GM11168 (cell line): ENCODE data around the gene SRPK1.

Source experiments
- in situ Hi-C: fragments of 300-500 bp; cut with MboI; formaldehyde crosslinking; loops from one replicate; pipeline ENCODE4 v1.12.0; 2022; ENCODE audit warnings: low sequenced_read_pairs; ENCODE audit not compliant: unreplicated experiment

The SRPK1 gene

DNA sequence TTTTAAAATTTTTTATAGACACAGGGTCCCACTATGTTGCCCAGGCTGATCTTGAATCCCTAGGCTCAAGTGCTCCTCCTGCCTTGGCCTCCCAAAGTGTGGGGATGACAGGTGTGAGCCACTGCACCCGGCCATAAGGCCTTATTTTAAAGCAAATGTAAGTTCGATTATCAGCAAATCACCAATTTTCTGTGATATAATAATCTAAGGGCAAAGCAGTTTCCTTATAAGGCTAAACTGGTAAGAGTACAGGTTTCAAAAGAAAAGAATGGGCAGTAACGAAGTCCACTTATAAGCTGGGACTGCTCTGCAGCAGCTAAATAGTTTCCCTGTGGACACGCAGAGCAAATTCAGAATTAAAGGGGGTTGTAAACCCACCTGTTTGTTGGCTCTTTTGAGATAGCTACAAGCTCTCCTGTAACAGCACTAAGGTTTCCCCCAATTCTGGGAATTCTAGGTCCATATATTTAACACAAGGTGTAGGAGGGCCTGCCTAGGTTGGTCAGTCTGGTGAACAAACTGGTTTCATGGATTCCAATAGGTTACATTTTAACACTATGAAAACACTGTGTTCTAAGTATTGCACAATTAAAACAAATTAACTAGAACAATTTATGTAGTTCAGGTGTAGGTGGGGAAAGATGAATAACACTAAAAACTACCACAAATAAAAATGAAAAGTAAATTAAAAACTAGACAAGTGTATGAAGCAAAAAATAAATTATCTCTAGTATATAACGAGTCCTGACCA, 89.5 kb downstream of the SRPK1 start:
- in situ Hi-C loops = no loop called here

DNA sequence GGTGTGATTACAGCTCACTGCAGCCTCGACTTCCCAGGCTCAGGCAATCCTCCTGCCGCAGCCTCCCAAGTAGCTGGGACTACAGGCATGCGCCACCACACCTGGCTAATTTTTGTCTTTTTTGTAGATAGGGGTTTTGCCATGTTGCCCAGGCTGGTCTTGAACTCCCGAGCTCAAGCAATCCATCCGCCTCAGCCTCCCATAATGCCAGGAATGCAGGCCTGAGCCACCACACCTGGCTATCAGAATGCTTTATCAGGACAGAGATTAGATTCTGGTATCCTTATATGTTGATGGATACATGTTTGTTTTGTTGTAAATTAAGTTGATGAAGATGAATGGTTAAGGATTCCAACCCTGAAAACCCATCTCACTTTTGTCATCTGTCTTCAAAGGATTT, 91.6 kb downstream of the SRPK1 start:
- in situ Hi-C loops = no loop called here

DNA sequence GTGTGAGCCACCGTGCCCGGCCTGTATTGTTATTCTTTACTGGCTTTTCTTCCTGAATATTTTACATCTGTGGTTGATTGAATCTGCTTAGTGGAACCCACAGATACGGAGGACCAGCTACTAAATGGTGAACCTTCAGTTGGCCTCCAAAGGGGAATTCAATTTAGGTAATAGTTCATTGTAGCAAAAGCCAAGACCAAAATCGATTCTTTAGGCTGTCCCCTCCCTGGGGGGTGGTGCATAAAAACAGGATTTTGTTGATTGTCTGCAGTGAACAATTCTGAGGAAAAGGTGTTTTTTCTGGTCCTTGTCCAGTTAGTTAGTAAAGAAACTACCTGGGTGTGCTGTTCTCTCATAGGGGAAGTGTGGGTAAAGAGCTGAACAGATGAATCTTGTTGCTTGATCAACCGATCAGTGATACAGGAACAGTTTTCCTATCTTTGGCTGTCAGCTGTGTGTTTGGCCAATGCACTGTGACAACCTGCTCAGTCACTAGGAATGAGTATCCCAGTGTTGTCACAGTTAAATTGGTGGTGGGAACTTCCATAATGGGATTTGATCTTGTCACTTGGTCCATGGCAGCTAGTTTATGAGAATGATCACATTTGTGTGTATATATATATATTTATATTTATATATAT, 96.2 kb downstream of the SRPK1 start:
- in situ Hi-C loops = no loop called here

DNA sequence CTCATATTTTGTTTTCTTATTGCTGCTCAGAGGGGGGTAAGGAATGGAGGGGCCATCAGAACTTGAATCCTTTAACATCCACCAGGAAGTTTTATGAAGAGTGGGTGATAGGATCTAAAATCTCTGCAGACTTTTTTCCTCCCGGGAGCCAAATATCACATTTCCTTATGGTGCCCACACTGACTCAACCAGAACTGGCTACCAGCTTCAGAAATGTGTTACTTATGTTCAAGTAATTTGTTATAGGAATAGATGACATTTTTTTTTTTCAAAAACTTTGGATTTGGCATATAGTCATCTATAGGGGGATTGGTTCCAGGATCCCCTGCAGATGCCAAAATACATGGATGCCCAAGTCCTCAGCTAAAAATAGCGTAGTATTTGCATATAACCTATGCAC, 97.3 kb downstream of the SRPK1 start:
- in situ Hi-C loops = no loop called here

DNA sequence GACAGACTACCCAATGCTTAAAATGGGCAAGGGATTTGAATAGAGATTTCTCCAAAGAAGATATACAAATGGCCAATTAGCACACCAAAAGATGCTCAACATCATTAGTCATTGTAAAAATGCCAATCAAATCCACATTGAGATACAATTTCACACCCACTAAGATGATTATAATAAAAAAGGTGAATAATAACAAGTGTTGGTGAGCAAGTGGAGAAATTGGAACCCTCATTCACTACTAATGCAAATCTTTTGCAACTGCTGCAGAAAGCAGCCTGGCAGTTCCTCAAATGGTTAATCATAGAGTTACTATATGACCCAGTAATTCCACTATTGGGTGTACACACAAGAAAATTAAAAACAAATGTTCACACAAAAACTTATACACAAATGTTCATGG, 103.4 kb downstream of the SRPK1 start:
- in situ Hi-C loops = no loop called here

DNA sequence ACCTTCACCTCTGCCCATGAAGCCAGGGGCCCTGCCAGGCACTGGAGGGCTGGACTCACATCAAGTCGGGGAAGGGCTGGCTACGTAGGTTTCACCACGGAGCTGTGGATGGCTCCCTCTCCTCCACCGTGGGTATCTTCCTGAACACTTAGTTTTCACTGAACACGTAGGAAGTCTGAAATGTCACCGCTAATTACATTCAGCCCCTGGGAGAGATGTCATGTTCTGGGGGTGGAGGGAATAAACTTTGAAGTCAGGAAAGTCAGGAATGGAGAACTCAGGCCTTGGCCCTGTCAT, 109.3 kb downstream of the SRPK1 start:
- in situ Hi-C loops = no loop called here

DNA sequence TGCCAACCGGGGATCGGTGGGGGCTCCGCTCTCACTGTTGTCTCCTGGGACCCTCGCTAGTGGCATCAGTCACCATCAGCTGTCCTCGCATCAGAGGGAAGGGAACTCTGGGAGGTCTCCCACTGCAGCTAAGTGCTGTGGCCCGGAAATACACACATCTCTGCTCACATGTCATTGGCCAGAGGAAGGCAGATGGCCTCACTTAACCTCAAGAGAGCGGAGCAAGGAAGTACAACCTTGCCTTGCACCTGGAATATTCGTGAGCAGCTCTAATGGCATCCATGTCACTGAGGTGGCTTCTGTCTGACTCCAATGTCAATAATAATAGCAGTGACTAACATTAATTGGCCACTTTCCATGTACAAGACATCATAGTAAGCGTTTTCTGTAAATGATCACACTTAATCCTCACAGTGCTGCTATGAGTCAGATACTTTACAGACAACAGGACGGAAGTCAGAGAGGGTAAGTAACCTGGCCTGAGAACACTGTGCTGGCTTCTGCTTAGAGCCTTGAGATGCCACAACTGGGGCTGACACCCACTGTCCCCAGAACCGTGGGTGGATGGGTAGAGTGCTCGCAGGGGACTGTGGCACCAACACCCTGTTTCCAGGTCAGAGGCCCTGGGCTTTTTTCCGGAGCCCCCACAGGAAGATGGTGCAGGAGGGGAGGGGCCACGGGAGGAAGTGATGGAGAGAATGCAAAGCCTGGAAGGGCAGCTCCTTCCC, 109.8 kb downstream of the SRPK1 start:
- in situ Hi-C loops = no loop called here

DNA sequence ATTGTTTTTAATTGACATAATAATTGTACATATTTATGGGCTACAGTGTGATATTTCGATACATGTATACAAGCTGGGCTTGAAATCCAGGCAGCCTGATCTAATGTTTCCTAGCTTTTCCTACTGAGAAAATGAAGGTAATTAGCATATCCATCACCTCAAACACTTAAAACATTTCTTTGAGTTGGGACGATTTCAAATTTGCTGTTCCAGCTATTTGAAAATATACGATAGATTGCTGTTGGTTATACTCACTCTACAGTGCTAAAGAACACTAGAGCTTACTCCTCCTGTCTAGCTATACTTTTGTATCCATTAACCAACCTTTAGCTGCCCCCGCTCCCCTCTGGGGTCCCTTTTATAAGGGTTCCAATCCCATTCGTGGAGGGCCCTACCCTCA, 111.1 kb downstream of the SRPK1 start:
- in situ Hi-C loops = no loop called here

DNA sequence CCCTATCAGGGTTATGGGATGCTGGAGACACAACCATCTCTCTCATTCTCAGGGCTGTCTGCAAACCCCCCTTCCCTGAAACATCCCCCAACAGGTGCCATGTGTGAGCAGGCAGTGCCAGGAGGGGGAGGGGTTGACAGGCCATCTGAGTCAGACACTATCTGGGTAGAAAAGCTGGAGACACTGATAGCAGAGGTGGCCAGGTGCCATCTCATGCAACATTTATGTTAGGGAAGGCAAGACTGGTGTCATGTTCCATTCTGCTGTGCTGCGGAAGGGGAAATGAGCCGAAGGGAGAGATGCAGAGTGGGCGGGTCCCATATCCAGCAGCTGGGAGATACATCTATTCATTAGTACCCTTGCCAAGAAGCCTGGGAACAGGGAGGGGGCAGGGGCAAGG, 112.2 kb downstream of the SRPK1 start:
- in situ Hi-C loops = no loop called here

DNA sequence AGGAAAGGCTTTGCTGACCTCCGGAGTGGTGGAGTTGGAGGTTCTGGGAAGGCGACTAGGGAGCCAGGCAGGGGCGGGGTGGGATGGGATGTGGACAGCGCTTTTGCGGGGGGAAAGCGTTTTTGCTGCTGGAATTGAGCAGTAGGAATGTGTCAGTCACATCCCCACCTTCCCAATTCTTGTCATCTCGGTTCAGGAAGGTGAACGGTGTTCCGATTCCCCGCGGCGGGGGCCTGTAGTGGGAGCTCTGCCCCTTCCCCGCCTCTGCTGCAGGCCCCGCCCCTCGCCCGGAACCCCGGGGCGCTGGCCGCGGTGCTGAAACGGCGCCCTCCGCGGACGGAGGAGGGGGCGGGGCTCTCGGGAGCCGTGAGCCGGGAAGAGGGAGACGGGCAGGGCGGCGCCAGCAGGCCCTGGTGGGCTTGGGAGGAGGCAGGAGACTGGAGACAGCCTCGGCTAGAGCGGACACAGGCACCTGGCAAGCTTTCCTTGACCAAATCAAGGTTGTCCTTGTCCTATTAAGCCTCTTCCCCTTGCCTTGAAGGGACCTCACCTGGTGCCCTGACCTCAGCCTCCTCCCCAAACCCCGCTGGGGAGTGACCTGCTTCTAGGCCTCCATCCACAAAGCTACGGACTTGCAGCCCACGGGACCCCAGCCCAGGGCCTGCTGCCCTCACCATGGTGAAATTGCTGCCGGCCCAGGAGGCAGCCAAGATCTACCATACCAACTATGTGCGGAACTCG, 115.7 kb downstream of the SRPK1 start, which contains the start of gene LHFPL5:
LHFPL5 (plus strand) TSS at position 357 of the 741 bp plus-strand sequence; CDS start at position 676, 319 bp downstream.
- in situ Hi-C loops = no loop called here

DNA sequence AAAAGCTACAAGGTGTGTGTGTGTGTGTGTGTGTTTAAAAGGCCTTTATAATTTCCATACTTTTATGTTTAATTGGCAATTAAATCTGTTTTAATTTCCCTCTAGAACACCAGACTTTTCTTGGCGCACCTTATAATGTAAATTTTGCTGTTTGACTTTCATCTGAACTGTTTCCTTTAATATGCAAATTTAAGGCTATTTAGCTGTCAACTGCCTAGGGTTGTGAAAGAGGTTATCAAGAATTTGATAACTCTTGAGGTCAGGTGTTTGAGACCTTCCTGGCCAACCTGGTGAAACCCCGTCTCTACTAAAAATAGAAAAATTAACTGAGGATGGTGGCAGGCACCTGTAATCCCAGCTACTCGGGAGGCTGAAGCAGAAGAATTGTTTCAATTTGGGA, 119.8 kb downstream of the SRPK1 start:
- in situ Hi-C loops = no loop called here

DNA sequence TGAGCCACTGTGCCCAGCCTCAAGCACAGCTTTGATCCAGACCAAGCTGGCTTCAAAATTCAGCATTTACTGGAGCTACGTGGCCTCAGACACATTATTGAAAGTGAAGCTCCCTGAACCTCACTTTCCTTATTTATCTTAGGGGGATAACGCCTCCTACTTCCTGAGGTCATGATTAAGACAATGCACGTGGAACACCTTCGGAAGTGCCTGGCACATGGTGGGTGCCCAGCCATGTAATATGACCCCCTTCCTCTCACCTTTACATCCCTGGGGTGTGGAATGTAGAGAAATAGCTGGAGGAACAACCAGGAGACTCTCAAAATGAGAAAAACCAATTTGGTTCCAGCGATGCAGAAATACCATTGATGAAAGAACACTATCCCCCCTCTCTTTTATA, 122.2 kb downstream of the SRPK1 start:
- in situ Hi-C loops = no loop called here

DNA sequence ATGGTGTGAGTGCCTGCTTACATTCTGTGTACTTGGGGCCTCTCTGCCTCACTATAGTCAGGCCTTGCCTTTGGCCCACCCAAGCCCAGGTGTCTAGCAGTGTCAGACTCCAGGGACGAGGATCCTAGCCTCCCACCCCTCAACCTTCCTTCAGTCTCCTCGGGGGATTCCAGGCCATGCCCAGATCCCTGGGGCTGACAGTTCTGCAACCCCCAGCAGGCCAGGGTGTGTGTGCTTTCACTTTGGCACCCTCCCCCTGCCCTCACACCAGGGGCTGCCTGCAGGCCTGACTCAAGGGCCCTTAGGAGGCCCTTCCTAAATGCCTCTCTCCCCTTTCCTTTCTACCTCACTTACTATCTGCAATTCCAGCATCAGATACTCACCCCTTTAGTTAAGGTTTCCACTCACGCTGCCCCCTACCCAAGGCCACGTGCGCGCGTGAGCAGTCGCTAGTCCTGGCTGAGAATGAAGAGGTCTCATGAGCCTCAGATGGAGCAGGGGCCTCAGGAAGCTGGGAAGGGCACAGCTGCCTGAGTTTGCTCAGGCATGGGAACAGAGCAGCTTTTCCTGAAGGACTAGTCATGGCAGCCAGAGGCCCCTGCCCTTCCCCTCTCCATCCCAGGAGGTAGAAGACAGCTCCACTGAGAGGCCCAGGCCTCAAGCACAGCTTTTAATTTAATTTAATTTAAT, 122.9 kb downstream of the SRPK1 start:
- in situ Hi-C loops = no loop called here

DNA sequence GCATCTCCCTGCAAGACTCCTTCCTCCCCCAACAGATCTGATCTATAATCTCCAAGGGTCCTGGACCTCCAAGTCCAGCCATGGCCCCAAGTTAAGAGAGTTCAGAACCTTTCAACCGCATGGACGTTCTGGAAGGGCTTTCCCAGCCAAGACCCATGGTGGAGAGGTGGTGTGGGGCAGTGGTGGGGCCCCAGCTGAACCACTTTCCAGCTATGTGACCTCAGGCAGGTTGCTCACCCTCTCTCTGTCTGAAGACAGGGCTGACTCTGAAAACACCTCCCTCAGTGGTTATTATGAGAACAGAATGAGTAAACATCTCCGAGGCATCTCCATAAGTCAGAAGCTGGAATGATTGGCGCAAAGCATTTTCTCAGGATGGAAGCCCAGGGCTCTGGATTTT, 124.7 kb downstream of the SRPK1 start:
- in situ Hi-C loops = no loop called here

DNA sequence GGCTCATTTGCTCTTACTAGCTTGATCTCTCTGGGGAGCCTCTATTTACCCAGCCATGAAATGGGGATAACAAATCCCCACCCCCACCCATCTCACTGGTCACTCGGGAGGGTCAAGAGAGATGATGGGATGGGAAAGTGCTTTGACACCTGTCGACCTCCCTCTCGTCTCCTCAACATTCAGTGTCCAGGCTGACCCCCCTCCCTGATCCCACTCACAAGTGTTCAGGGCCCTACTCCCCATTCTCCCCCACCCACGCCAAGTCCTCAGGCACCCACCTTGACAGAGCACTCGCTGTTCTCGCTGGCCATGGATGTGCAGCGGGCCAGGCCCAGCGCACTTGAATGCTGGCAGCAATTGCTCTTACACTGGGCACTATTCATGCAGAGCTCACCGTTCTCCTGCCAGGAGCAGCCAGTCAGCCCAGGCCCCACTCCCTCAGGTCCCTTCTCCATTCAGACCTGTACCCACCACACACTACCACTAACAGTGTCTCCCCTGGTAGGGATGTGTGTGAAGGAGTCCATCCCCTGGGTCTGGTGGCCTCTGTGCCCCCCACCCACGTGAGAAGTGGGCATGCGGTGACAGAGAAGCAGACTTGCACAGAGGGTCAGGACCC, 125.3 kb downstream of the SRPK1 start:
- in situ Hi-C loops = no loop called here

DNA sequence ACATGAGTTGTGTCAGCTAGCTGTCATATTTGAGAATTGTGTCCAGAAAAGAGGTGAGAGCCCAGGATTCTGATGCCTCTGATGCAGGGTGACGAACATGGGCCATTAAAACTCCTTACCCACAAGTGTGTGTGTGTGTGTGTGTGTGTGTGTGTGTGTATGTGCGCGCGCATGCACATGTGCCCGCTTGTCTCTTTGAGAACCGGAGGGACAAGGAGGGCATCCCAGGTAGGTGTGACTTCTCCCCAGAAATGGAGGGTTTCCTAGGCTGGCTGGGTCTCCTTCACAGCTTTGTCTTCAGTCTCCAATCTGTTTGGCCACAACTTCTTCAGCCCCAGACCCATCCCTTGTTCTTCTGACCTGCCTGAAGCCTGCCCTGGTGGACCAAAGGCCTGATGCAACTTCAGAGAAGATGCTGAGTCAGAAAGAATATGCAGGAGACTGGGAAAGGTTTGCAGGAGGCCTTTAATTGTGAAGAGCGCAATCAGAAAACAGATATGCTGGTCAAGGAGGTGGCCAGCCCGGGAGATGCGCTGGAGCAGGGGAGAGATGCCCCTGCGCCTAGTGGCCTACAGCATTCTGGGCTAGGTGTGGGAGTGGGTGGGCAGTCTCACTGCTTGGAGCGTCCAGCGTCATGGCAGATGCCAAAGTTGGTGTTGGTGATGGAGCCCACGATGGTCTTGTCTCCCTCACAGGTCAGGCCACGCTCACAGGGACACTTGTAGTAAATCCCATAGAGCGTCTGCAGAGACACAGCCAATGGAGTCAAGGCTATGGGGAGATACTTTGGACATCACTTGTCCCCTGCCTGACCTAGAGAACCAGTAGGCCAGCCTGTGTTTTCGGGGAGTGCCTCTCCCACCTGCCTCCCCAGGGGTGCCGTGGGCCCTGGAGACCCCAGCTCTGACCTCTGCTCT, 126.1 kb downstream of the SRPK1 start:
- in situ Hi-C loops = no loop called here

DNA sequence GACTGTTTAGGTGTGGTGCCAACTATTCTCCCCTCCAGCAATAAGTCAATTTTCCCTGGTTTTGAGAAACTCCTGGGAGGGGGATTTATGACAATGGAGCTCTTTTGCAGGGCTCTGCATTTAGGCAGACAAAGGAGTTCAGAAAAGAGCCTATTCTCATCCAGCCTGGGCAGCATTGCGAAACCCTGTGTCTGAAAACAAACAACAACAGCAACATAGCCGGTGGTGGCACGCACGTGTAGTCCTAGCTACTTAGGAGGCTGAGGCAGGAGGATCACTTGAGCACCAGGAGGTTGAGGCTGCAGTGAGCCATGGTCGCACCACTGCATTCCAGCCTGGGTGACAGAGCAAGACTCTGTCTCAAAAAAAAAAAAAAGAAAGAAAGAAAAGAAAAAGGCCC, 130.2 kb downstream of the SRPK1 start:
- in situ Hi-C loops = no loop called here

DNA sequence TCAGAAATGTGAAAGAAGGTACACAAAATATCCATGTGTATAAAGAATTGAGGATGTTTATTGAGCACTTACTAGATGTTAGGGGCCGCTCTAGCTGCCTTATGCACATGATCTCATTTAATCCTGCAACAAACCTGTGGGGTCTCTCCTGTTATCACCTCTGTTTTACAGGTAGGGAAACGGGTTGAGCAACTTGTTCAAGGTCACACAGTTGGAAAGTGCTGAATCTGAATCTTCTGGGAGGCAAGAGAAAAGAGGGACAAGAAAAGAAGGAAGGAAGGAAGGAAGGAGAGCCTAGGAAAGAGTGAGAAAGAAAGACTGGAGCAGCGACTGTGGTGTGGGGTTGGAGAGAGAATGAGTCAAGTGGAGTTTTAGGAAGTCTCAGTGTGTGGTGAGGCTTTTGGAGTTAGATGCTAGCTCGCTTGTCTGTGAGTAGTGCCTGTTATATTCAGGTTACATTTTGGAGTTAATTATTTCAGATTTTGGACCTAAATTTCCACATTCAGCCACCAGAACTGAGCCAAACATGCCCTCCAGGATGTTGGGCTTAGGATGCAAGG, 132.4 kb downstream of the SRPK1 start:
- in situ Hi-C loops = no loop called here
